IgD-negative memory B cell (primary cell): Measurements from ENCODE around the gene THADA. TPM values are rescaled to one million over a fixed set of nuclear protein-coding genes. Genes with fewer than 3 reads are reported as not detected.
A peak's percentile ranks its signal among the peaks of the same experiment; 100 is the strongest.

ENCODE experiments used
- H3K27ac Mint-ChIP-seq, 3 donors: one replicate each; pipeline ENCODE4 v1.8.0; 2020 to 2022; ENCODE audit warnings: mild to moderate bottlenecking in 3 of 3, mixed read lengths in 3 of 3, moderate library complexity in 1 of 3
- H3K27me3 Mint-ChIP-seq: one replicate; pipeline ENCODE4 v1.8.0; 2021; ENCODE audit warnings: mixed read lengths
- H3K36me3 Mint-ChIP-seq: one replicate; pipeline ENCODE4 v1.8.0; 2020; ENCODE audit warnings: mild to moderate bottlenecking, mixed read lengths
- H3K4me1 Mint-ChIP-seq, 3 donors: one replicate each; pipeline ENCODE4 v1.8.0; 2020 to 2022; ENCODE audit warnings: mixed read lengths in 3 of 3, mild to moderate bottlenecking in 1 of 3
- H3K4me3 Mint-ChIP-seq, 4 donors: one replicate each; pipeline ENCODE4 v1.8.0; 2020 to 2022; ENCODE audit warnings: mild to moderate bottlenecking in 4 of 4, mixed read lengths in 4 of 4, moderate library complexity in 3 of 4
- H3K9me3 Mint-ChIP-seq, 3 donors: one replicate each; pipeline ENCODE4 v1.8.0; 2020 to 2021; ENCODE audit warnings: mixed read lengths in 3 of 3, mild to moderate bottlenecking in 1 of 3
- polyA plus RNA-seq: library from polyadenylated mRNA; unstranded; fragments of 300-500 nt; fragmentation: Illumina TruSeq; gene quantifications from one replicate; pipeline ENCODE4 v1.2.3, GENCODE V29; 2021

Gene THADA
- polyA plus RNA-seq, 1 donor from 2014 or later, result 13.7 TPM

DNA sequence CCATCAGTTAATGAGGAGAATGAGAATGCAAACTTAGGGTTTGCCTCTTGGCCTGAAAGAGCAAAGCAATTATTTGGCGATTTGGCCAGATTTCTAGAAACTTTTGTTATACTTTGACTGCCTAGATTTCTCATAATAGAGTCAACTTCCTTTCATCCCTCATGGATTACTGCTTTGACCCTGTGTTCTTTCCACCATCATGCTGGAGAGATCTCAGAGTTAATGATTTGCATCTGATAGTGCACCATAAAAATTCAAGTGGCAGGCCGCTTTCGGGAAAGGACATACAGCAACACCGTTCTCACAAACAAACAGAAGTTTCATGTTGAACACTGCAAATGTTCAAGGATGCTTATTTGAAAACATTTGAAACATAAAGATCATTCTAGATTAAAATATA is 225.7 kb downstream of the THADA start:
- H3K27ac Mint-ChIP-seq, result no peak overlapping the region
- peaks cover 5 to 19% (median 13%) of the 10 kb centered on the region in 3 donors for H3K4me1 Mint-ChIP-seq
- H3K4me3 Mint-ChIP-seq, result no peak overlapping the region
- peaks cover 0 to 4% (median 0%) of the 10 kb centered on the region in 3 donors for H3K9me3 Mint-ChIP-seq
- peaks cover 2% of the 10 kb centered on the region for H3K36me3 Mint-ChIP-seq
- no peaks in the 10 kb centered on the region for H3K27me3 Mint-ChIP-seq

- peaks cover 6% of the 10 kb centered on the region for H3K36me3 Mint-ChIP-seq
- no peak overlapping the region for H3K4me3 Mint-ChIP-seq
- peaks cover 0 to 4% (median 0%) of the 10 kb centered on the region in 3 donors for H3K9me3 Mint-ChIP-seq
- peak overlapping the region in 2 of 3 donors; percentile 10 to 25 for H3K27ac Mint-ChIP-seq
- no peaks in the 10 kb centered on the region for H3K27me3 Mint-ChIP-seq
- peaks cover 5 to 17% (median 13%) of the 10 kb centered on the region in 3 donors for H3K4me1 Mint-ChIP-seq
Observed at GRCh38 chr2:43368483-43369385, 227.1 kb downstream of the THADA start.

- peaks cover 9% of the 10 kb centered on the region for H3K36me3 Mint-ChIP-seq
- peak overlapping the region in 1 of 4 donors; percentile 58 for H3K4me3 Mint-ChIP-seq
- no peaks in the 10 kb centered on the region for H3K27me3 Mint-ChIP-seq
- H3K4me1 Mint-ChIP-seq, result peaks cover 5 to 17% (median 13%) of the 10 kb centered on the region in 3 donors
- peak overlapping the region in 1 of 3 donors; percentile 59 for H3K27ac Mint-ChIP-seq
- H3K9me3 Mint-ChIP-seq, result peaks cover 0 to 4% (median 0%) of the 10 kb centered on the region in 3 donors
Observed at GRCh38 chr2:43367012-43367782, 228.6 kb downstream of the THADA start.

GRCh38 chr2:43363120-43363519 is 232.7 kb downstream of the THADA start:
- Mint-ChIP-seq H3K4me3 (no peak overlapping the region), H3K9me3 (peaks cover 0 to 4% (median 0%) of the 10 kb centered on the region in 3 donors)

GRCh38 chr2:43361286-43361685 is 234.6 kb downstream of the THADA start:
- Mint-ChIP-seq H3K9me3 (no peaks in the 10 kb centered on the region), H3K27me3 (no peaks in the 10 kb centered on the region), H3K4me1 (peaks cover 0 to 4% (median 3%) of the 10 kb centered on the region in 3 donors), H3K36me3 (peaks cover 15% of the 10 kb centered on the region), H3K4me3 (no peak overlapping the region), H3K27ac (no peak overlapping the region)

More at GRCh38 chr2:43363120-43363519, 232.7 kb downstream of the THADA start:
- Mint-ChIP-seq H3K4me1 (peaks cover 5 to 9% (median 8%) of the 10 kb centered on the region in 3 donors), H3K27me3 (no peaks in the 10 kb centered on the region), H3K36me3 (peaks cover 11% of the 10 kb centered on the region), H3K27ac (no peak overlapping the region)

DNA sequence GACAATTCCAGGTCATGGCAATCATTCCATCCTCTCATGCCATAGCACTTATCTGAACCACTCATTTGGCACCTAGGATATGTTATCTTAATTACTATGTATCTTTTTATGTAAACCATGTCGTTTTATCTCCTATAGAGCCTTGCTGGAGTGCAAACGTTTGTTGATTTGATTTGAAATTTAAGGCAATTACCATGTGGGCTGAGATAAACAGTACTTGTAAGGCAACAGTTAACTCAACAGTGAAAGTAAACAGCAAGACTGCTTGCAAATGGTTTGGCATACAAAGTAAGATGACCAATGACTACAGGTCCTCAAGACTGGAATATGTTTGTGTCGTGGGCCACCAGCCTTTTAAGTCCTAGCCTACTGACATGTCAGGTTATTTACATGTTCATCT is 235.7 kb downstream of the THADA start:
- Mint-ChIP-seq H3K27me3 (no peaks in the 10 kb centered on the region), H3K4me1 (peaks cover 0 to 4% (median 3%) of the 10 kb centered on the region in 3 donors), H3K9me3 (no peaks in the 10 kb centered on the region), H3K4me3 (no peak overlapping the region), H3K36me3 (peaks cover 15% of the 10 kb centered on the region), H3K27ac (no peak overlapping the region)

DNA sequence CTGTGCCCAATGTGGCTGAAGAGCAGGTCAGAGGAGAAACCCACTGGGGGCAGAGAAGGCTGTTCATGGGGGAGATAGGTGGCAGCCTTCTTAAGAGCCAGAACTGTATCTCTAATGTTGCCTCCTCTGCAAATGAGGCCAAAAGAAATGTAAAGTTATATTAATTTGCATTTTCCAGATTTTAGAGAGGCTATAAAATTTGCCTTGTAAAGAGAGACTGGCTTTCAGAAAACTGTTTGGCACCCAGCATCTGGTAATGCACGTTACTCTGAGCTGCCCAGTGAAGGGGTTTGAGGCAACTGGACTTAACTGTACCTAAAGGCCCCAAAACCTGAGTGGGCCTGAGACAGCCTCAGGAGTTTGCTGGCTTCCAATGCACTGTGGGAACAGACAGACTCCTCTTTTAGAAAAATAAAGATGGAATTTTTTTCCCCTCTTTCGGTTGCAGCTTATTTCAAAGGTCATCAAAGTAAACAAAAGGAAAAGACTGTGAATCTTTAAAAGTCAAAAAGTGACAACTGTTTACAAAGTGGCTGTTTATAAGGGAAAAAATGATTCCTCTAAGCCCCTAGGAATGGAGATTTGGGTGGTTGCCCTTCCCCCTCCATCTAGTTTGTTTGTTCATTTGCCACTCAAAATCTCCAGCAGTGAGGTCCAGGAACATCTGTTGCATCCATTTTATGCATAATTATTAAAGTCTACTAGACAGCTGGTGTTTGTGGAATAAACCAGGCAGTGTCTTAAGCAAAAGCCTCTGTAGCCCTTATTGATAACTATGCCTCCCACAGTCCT is 237.2 kb downstream of the THADA start:
- no peak overlapping the region for H3K4me3 Mint-ChIP-seq
- peaks cover 0 to 4% (median 3%) of the 10 kb centered on the region in 3 donors for H3K4me1 Mint-ChIP-seq
- H3K9me3 Mint-ChIP-seq, result no peaks in the 10 kb centered on the region
- no peak overlapping the region for H3K27ac Mint-ChIP-seq
- peaks cover 10% of the 10 kb centered on the region for H3K36me3 Mint-ChIP-seq
- no peaks in the 10 kb centered on the region for H3K27me3 Mint-ChIP-seq

DNA sequence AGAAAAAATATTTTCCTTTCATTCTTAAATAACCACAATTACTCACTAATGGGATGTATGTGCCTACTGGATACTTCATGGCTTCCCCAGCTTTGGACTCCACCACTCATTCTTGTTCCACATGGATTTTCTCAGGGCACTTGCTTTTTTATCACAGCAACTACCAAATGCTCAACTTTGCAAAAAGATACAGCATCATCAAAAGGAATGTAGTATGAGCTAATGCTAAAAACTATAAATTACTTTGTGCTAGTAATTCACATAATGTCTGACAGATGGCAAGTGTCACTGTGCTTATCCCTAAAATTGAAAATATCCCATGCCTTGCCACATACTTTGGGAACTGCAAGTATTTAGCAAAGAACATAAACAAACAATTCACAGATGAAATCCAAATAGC is 239.1 kb downstream of the THADA start:
- no peaks in the 10 kb centered on the region for H3K9me3 Mint-ChIP-seq
- H3K27ac Mint-ChIP-seq, result no peak overlapping the region
- H3K4me1 Mint-ChIP-seq, result peaks cover 0 to 4% (median 3%) of the 10 kb centered on the region in 3 donors
- peaks cover 11% of the 10 kb centered on the region for H3K36me3 Mint-ChIP-seq
- no peaks in the 10 kb centered on the region for H3K27me3 Mint-ChIP-seq
- H3K4me3 Mint-ChIP-seq, result no peak overlapping the region

- Mint-ChIP-seq H3K27me3 (no peaks in the 10 kb centered on the region), H3K4me1 (peaks cover 0 to 4% (median 0%) of the 10 kb centered on the region in 3 donors), H3K27ac (no peak overlapping the region), H3K36me3 (peaks cover 9% of the 10 kb centered on the region), H3K4me3 (no peak overlapping the region), H3K9me3 (no peaks in the 10 kb centered on the region)
Observed at GRCh38 chr2:43355399-43355798, 240.4 kb downstream of the THADA start.

GRCh38 chr2:43349904-43350303 is 245.9 kb downstream of the THADA start:
- H3K27me3 Mint-ChIP-seq, result no peaks in the 10 kb centered on the region
- no peak overlapping the region for H3K27ac Mint-ChIP-seq
- H3K4me3 Mint-ChIP-seq, result no peak overlapping the region
- no peaks in the 10 kb centered on the region for H3K9me3 Mint-ChIP-seq
- H3K36me3 Mint-ChIP-seq, result peaks cover 3% of the 10 kb centered on the region
- H3K4me1 Mint-ChIP-seq, result peaks cover 0 to 3% (median 1%) of the 10 kb centered on the region in 3 donors

DNA sequence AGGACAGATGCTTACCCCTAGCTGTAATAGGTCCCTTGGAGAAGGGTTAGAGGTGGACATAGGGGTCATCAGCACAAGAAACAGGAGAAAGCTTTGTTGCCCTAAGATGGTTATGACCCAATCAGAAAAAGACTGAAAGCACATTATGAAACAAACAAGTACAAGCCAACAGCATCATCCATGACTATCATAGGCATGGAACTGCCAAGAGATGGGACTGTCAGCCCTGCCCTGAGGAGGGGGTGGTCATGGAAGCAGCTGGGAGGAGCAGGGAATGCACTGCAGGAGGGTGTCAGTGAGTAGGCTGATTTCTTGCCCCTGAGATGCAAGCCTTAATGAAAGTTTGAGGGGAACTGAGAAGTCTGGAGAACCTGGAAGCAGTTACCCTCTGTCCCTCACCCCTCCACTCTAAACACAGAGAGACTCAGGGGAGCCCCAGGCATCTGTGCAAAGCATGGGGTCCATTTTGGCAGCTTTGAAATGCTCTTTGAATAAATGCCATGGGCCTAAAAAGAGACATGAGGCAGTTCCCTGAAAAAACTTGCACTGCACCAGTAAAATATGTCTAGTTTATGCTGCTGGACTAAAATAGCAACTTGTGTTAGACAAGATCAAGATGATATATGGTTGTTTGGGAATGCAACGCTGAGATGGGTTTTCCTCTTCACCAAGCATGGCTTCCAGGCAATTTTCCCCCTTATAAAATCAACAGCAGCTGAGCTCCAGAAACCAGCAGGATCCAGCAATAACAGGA is 246.8 kb downstream of the THADA start:
- Mint-ChIP-seq H3K4me3 (no peak overlapping the region), H3K27ac (peak overlapping the region in 1 of 3 donors; percentile 3), H3K9me3 (no peaks in the 10 kb centered on the region), H3K27me3 (no peaks in the 10 kb centered on the region), H3K4me1 (peaks cover 0 to 3% (median 1%) of the 10 kb centered on the region in 3 donors), H3K36me3 (peaks cover 3% of the 10 kb centered on the region)

DNA sequence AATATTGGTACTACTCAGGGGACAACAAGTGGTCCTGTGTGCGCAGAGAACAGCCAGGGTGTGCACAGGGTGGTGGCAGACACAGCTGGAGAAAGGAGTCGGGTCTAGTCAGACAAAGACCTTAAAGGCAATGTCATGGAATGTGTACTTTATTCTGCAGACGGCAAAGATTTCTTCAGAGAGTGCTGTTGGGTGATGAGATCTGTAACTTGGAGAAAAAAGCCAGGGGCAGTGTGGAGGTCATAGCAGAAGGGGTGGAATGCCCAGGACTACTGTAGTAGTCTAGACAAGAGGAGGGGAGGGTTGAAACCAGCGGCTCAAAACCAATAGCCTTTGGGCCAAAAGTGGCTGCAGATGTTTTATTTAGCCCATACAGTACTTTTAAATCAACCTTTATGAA is 248.1 kb downstream of the THADA start:
- H3K27ac Mint-ChIP-seq, result peak overlapping the region in 1 of 3 donors; percentile 41
- H3K4me1 Mint-ChIP-seq, result peaks cover 0 to 3% (median 1%) of the 10 kb centered on the region in 3 donors
- H3K36me3 Mint-ChIP-seq, result peaks cover 4% of the 10 kb centered on the region
- no peaks in the 10 kb centered on the region for H3K27me3 Mint-ChIP-seq
- H3K4me3 Mint-ChIP-seq, result no peak overlapping the region
- no peaks in the 10 kb centered on the region for H3K9me3 Mint-ChIP-seq

GRCh38 chr2:43346602-43347567 is 249.0 kb downstream of the THADA start:
- Mint-ChIP-seq H3K36me3 (peaks cover 2% of the 10 kb centered on the region), H3K27ac (peak overlapping the region in 2 of 3 donors; percentile 21 to 58), H3K4me1 (peaks cover 0 to 3% (median 1%) of the 10 kb centered on the region in 3 donors), H3K27me3 (no peaks in the 10 kb centered on the region), H3K4me3 (peak overlapping the region in 1 of 4 donors; percentile 61), H3K9me3 (no peaks in the 10 kb centered on the region)
